T1000 (cell line): Measurements from ENCODE around the gene HABP2.

Experiments used
- DNase-seq: peaks from one replicate; lab custom pipeline; 2025; ENCODE audit warnings: mixed read lengths; lab: John Stamatoyannopoulos, UW

The HABP2 gene

DNA sequence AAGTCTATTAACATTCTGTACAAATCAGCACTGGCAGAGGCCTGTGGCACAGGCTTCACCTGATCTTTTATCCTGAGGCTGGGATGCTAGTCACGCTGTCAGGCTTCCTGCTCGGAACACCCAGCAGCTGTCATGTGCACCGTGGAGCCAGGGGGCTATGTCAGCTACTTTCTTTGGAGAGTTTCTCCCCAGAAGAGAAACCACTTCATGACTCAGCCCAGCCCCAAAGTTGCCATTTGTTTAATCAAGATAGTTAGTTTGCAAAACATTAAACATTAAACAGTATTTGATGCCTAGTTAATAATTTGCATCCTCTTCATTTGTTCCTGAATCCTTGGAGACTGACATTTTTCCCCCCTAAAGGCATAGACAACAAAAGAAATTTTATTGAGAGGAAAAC, at the start of gene HABP2:
Gene HABP2 (plus strand): TSS at position 353 of the 400 bp plus-strand sequence. CDS start 69 bp downstream, outside the sequence.
- no peak for DNase-seq

- DNase-seq = no peak
Measured at GRCh38 chr10:113503930-113504329, 48.9 kb upstream of the HABP2 start.

- DNase-seq = no peak
Measured at GRCh38 chr10:113504423-113504822, 48.4 kb upstream of the HABP2 start.

- no peak for DNase-seq
Measured at GRCh38 chr10:113506476-113506875, 46.4 kb upstream of the HABP2 start.

DNA sequence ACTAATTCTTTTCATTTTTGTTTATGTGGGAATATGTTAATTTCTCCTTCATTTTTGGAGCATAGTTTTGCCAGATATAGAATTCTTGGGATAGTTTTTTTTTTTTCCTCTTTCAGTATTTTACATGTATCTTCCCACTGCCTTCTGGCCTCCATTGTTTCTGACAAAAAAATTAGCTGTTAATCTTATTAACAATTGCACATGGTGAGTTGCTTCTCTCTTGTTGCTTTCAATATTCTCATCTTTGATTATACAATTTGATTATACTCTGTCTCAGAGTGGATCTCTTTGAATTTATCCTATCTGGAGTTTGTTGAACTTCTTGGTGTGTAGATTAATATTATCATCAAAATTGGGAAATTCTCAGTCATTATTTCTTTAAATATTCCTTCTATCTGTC, 41.4 kb upstream of the HABP2 start:
- DNase-seq = no peak

GRCh38 chr10:113515161-113515560, 37.7 kb upstream of the HABP2 start:
- no peak for DNase-seq

GRCh38 chr10:113515601-113516000, 37.3 kb upstream of the HABP2 start:
- no peak for DNase-seq

GRCh38 chr10:113516061-113516460, 36.8 kb upstream of the HABP2 start:
- no peak for DNase-seq

DNA sequence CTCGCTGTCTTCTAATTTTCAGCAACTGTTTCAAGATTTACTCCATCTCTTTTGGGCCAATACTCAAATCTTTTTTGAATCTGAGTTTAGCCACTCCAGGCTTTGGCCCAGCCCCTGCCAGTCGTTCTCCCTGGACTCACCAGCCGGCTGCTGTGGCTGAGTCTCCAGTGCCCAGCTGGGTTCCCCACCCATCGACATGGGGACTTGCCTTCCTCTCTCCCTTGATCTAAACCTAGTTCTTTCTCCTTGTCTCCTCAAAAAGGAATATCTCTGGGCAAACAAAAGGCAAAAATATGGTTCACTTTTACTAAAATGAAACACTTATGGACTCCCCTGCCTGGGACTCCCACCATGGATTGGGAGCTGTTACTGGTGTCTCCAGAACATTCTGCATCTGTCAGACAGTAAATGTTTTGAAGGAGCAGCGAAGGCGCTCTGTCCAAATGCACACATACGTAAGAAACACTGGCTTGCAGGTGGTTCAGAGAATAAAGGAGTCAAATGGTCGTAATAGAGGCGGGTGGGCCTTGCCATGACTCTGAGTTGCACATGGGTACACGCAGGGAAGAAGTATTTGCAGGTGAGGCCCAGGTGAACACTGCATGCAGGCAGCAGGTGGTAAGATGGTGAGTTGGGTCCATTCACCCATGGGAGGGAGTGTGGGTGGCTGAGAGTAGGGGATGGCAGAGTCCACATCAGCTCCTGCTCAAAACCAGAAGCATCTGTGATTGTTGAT, 35.5 kb upstream of the HABP2 start:
- no peak for DNase-seq

DNA sequence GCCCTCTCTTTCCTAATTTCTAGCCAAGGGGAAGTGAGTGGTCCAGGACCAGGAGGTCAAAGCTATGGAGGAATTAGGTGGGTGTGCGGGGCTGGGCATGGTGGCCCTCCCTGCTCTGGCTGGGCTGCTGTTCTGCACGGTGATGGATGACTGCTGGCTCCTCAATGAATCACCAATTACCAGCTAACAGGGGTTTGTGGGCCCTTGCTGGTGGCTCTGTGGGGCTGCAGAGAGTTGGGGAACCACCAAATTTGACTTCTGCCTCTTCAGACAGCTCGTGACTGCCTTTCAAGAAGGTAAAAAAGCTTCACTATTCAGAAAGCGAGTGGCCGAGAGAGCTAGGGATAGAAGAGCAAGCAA, 35.0 kb upstream of the HABP2 start:
- no peak for DNase-seq

GRCh38 chr10:113518415-113518814, 34.4 kb upstream of the HABP2 start:
- no peak for DNase-seq

DNA sequence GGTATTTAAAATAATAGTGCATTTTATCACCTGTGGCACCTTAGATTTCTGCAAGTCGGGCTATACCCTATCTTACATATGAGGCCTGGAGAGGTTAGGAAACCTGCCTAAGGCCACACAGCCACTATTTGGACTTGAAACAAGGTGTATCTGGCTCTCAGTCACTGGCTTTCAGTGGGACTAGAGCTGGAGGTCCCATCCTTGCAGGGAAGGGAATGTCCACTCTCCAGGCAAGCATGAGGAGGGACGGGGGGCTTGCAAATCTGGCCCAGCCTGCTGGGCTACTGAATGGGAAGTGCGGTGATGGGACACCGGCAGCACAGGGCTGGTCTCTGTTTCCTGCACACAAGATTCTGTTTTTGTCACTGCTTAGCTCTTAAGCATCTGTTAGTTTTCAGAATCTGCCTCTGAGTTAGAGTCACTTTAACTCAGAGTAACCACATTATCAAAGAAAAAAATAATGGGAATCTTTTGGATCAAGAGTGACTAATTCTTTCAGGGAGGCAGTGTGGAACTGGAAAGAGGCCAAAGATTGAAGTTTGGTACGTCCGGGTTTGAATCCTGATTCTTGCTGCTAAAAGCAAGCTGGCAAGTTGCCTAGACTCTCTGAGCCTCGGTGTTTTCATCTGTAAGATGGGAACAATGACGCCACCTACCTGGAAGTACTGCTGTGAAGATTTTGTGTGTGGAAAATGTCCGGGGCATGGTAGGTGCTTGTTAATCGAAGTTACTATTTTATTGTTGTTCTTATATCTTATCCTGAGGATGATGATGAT, 33.8 kb upstream of the HABP2 start:
- DNase-seq = no peak

DNA sequence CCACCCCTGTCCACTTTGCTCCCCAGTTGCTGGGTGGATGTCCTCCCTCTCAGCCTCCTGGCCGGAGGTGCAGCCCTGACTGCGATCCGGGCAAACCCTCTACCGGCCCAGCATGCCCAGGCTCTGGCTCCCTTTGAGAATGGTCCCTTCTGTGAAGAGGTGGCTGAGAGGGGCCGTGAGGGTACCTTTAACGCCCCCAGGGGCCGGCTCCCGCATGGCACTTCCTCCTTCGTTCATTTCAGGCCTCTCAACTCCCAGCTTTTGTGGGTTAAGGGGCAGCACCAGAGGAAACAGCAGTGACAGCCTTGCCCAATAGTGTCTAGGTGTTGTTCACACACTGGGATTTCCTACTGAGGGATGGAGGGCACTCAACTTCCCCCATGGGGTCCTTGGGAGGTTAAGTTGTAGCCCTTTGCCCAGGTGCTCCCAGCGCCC, 33.2 kb upstream of the HABP2 start:
- no peak for DNase-seq

DNA sequence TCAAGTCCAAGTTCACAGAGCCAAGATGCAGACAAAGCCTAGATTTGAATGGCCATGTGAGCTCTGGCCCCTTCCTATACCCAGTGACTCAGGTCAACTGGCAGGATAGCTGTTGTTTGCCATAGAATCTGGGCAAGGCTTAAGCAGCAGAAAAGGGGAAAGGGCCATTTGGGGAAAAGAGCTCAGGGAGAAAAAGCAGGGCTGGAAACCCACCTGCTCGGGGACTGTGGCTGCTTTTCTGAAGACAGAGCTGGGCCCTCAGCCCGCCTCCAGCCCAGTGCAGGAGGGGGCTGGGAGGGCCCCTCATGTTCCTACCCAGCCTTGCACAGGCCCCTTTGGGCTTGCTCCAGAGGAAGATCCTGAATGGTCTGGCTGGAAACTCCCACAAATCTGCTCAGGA, 32.6 kb upstream of the HABP2 start:
- no peak for DNase-seq

DNA sequence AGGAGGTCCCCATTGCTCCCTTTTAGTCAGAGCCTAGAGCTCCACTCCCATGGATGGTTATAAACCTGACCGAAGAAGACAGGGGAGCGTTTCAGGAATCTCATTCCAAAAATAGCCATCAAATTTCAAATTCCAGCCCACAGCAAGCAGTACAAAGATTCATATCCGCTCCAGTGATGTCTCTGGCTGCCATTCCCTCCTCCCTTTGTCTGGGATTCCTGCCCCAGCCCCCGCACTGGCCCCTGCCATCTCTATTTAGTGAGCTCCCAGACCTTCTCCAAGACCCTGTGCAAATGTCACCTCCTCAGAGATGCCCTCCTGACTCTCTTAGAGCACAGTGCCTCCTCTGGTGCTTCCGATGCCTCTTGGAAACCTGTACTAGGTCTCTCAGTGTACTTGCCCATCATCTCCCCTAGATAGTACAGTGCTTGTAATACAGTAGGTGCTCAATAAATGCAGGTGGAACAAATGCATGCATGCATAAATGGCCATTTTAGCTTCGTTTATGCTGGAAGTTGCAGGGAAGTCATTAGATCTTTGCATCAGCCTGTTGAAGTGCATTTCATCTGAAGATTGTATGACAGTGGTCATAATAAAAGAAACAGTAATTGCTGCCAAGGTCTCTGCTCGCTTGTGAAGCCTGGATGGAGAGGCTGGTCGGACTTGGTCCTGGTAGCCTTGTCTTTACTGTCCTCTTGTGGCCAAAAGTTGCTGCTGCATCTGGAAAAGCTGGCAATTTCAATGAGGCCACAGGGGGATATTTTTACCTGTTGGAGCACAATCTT, 32.0 kb upstream of the HABP2 start:
- DNase-seq = peak; percentile 10

- no peak for DNase-seq
Measured at GRCh38 chr10:113521475-113521795, 31.4 kb upstream of the HABP2 start.

GRCh38 chr10:113522460-113522859, 30.4 kb upstream of the HABP2 start:
- no peak for DNase-seq

- DNase-seq = no peak
Measured at GRCh38 chr10:113523071-113523470, 29.8 kb upstream of the HABP2 start.

DNA sequence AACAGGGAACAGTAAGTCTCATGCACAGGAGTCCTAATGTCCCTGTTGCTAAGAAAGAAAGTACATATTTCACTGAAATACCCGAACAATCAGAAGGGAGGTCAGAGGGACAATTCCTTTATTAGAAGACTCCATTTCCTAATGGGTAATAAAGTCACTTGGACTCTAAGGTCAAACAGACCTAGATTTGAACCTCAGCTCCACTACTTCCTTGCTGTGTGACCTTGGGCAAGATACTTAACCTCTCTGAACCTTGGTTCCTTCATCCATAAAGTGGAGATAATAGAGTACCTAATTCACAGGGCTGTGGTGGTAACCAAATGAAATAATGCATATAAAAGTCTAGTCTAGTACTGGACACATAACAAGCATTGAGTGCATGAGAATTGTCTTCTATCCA, 29.2 kb upstream of the HABP2 start:
- no peak for DNase-seq

DNA sequence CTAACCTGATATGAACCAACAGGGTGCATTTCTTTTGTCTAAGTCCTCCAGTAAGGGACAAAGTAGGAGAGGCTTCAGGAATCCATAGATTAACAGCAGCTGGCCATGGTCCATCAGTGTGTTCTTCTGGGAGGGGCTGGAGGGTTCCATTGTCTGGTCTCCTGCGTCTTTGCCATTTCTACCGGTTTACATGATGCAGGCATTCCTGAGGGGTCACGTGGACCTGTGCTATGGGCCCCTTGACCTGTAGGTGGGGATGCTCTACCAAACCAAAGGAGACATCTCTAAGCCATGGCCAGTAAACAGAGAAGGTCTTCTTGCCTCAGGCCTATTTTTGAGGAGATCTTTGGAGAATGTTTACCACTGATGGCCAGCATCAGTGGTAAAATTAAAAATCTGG, 28.7 kb upstream of the HABP2 start:
- DNase-seq = no peak

GRCh38 chr10:113524539-113525490, 28.0 kb upstream of the HABP2 start:
- DNase-seq = no peak

DNA sequence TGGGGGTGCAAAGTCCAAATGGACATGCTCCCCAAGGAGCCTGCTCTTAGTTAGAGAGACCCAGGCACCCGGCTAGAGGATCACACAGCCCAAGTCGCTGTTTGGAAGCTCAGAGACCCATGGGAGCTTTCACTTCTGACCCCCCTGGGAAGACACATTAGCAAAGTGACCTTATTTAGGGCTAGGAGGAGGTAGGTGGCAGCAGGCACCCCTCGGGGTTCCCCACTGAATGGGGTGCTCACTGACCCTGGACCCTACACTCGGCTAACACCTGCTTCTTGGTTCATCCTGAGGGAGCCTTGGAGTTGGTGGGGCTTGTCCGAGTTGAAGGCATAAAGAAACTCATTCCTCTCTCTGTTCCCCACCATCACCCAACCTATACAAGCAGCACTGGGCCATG, 27.1 kb upstream of the HABP2 start:
- no peak for DNase-seq
